ENCODE data around the gene RGS19.

Gene RGS19

GRCh38 chr20:64108731-64109681 is 29.7 kb upstream of the RGS19 start:
- Histone ChIP-seq H3K4me3 (ENCODE audit: low read depth, low read length) (no peak overlapping the region), H3K9me3 (ENCODE audit: severe bottlenecking) (no peaks in the 10 kb centered on the region), H3K27ac (no peak overlapping the region), H3K27me3 (ENCODE audit: insufficient read depth, low read depth, severe bottlenecking) (no peaks in the 10 kb centered on the region), H3K36me3 (no peaks in the 10 kb centered on the region)
- no peak for DNase-seq
- no peak for TF ChIP-seq CTCF (IDR thresholded peaks at IDR 0.05; ENCODE audit: low read depth, low read length)

GRCh38 chr20:64107736-64108457 is 28.6 kb upstream of the RGS19 start:
- H3K4me3 ChIP-seq (ENCODE audit: low read depth, low read length), result no peak overlapping the region
- H3K27me3 ChIP-seq (ENCODE audit: insufficient read depth, low read depth, severe bottlenecking), result no peaks in the 10 kb centered on the region
- no peaks in the 10 kb centered on the region for H3K9me3 ChIP-seq (ENCODE audit: severe bottlenecking)
- DNase-seq, result no peak
- no peak for TF ChIP-seq CTCF (IDR thresholded peaks at IDR 0.05; ENCODE audit: low read depth, low read length)
- H3K36me3 ChIP-seq, result no peaks in the 10 kb centered on the region
- no peak overlapping the region for H3K27ac ChIP-seq

- H3K4me3 ChIP-seq (ENCODE audit: low read depth, low read length), result no peak within 1 kb of the TSS
- no peaks in the 10 kb centered on the region for H3K36me3 ChIP-seq
- DNase-seq, result no peak
- no peaks in the 10 kb centered on the region for H3K9me3 ChIP-seq (ENCODE audit: severe bottlenecking)
- no peak for TF ChIP-seq CTCF (IDR thresholded peaks at IDR 0.05; ENCODE audit: low read depth, low read length)
- no peaks in the 10 kb centered on the region for H3K27me3 ChIP-seq (ENCODE audit: insufficient read depth, low read depth, severe bottlenecking)
- H3K27ac ChIP-seq, result no peak within 1 kb of the TSS
These were observed 27.8 kb upstream of the RGS19 start, which contains the start of gene NPBWR2 for GRCh38 chr20:64106981-64107735. NPBWR2 (minus strand) TSS chr20:64107565; CDS start chr20:64106831, 734 bp downstream.

GRCh38 chr20:64106435-64106961 is 27.2 kb upstream of the RGS19 start:
- Histone ChIP-seq H3K27me3 (ENCODE audit: insufficient read depth, low read depth, severe bottlenecking) (no peaks in the 10 kb centered on the region), H3K4me3 (ENCODE audit: low read depth, low read length) (no peak overlapping the region), H3K27ac (no peak overlapping the region), H3K9me3 (ENCODE audit: severe bottlenecking) (no peaks in the 10 kb centered on the region), H3K36me3 (no peaks in the 10 kb centered on the region)
- TF ChIP-seq CTCF (IDR thresholded peaks at IDR 0.05; ENCODE audit: low read depth, low read length), result no peak
- no peak for DNase-seq

GRCh38 chr20:64105846-64106434 is 26.6 kb upstream of the RGS19 start:
- DNase-seq, result no peak
- Histone ChIP-seq H3K4me3 (ENCODE audit: low read depth, low read length) (no peak overlapping the region), H3K36me3 (no peaks in the 10 kb centered on the region), H3K9me3 (ENCODE audit: severe bottlenecking) (no peaks in the 10 kb centered on the region), H3K27me3 (ENCODE audit: insufficient read depth, low read depth, severe bottlenecking) (no peaks in the 10 kb centered on the region), H3K27ac (no peak overlapping the region)
- no peak for TF ChIP-seq CTCF (IDR thresholded peaks at IDR 0.05; ENCODE audit: low read depth, low read length)

Measured in WERI-Rb-1 (cell line).